Measurements from ENCODE around the gene C9orf153. TPM values are rescaled to one million over a fixed set of nuclear protein-coding genes. Genes with fewer than 3 reads are reported as not detected.

Gene C9orf153
- total and polyA plus RNA-seq, 2 of the 4 experiments (the other 2 are of a cell fraction), result not detected

- no peaks in the 10 kb centered on the region for H4K20me1 ChIP-seq (ENCODE audit: insufficient read depth, low read length)
- H3K79me1 ChIP-seq (ENCODE audit: low read depth in 1 of 2, low read length in 2 of 2), result no peaks in the 10 kb centered on the region
- CTCF ChIA-PET, result no interaction called here
- dilution Hi-C loops (cut with HindIII; ENCODE audit: low sequenced_read_pairs, unreplicated experiment) (no loop called here), intact Hi-C loops (cut with micrococcal nuclease) (no loop called here), in situ Hi-C loops (cut with MboI; ENCODE audit: low sequenced_read_pairs) (no loop called here)
- H3K4me1 ChIP-seq (ENCODE audit: control insufficient read depth, insufficient read depth, low read length), result no peaks in the 10 kb centered on the region
- H3K18ac ChIP-seq (ENCODE audit: low read depth, low read length), result no peak overlapping the region
- no peak overlapping the region for H3K27ac ChIP-seq (ENCODE audit: insufficient read depth, low read length)
- no peak overlapping the region for H3K4me2 ChIP-seq (ENCODE audit: low read depth, low read length)
- H3K4me3 ChIP-seq (ENCODE audit: insufficient read depth, low read depth, low read length), result no peak overlapping the region
- H2BK5ac ChIP-seq (ENCODE audit: low read depth, low read length, poor library complexity, severe bottlenecking), result no peak overlapping the region
- H3K56ac ChIP-seq (ENCODE audit: extremely low read depth, insufficient read depth, low read length), result no peak overlapping the region
- H3K9ac ChIP-seq (ENCODE audit: low read depth, low read length), result no peak overlapping the region
- no peak overlapping the region for H4K8ac ChIP-seq (ENCODE audit: low read depth in 2 of 2, low read length in 2 of 2)
- ATAC-seq (ENCODE audit: low read depth) (no peak), DNase-seq (no peak)
- H2AK5ac ChIP-seq (ENCODE audit: low read depth, low read length), result no peak overlapping the region
- POLR2A ChIA-PET (ENCODE audit: unreplicated experiment), result no interaction called here
- no peak overlapping the region for H3K23ac ChIP-seq (ENCODE audit: low read depth, low read length)
- H2BK20ac ChIP-seq (ENCODE audit: low read depth, low read length), result no peak overlapping the region
- H3K9me1 ChIP-seq (ENCODE audit: insufficient read depth, low read length), result no peaks in the 10 kb centered on the region
- H4K5ac ChIP-seq (ENCODE audit: low read depth, low read length), result no peak overlapping the region
- peaks cover 2% of the 10 kb centered on the region; the same call in 1 of the 2 replicates for H3K27me3 ChIP-seq (ENCODE audit: control insufficient read depth, insufficient read depth, low read length)
- H2AK9ac ChIP-seq (replicated peaks; ENCODE audit: low read depth, low read length, poor library complexity), result peak overlapping the region; percentile 42
- no peaks in the 10 kb centered on the region for H3K9me3 ChIP-seq (ENCODE audit: control insufficient read depth, insufficient read depth, low read length)
- H3K36me3 ChIP-seq (ENCODE audit: control insufficient read depth, insufficient read depth, low read length), result no peaks in the 10 kb centered on the region
- no CpG with 5 or more reads among the region's 2 CpGs for WGBS, 2 experiments (ENCODE audit: extremely low coverage in 2 of 2, insufficient read length in 1 of 2)
- H4K91ac ChIP-seq (ENCODE audit: insufficient read depth, low read depth, low read length), result no peak overlapping the region
- H3K14ac ChIP-seq (replicated peaks; ENCODE audit: low read depth, low read length), result no peak overlapping the region
- H3K4ac ChIP-seq (ENCODE audit: low read depth, low read length), result no peak overlapping the region
- TF ChIP-seq, protein P1, sequence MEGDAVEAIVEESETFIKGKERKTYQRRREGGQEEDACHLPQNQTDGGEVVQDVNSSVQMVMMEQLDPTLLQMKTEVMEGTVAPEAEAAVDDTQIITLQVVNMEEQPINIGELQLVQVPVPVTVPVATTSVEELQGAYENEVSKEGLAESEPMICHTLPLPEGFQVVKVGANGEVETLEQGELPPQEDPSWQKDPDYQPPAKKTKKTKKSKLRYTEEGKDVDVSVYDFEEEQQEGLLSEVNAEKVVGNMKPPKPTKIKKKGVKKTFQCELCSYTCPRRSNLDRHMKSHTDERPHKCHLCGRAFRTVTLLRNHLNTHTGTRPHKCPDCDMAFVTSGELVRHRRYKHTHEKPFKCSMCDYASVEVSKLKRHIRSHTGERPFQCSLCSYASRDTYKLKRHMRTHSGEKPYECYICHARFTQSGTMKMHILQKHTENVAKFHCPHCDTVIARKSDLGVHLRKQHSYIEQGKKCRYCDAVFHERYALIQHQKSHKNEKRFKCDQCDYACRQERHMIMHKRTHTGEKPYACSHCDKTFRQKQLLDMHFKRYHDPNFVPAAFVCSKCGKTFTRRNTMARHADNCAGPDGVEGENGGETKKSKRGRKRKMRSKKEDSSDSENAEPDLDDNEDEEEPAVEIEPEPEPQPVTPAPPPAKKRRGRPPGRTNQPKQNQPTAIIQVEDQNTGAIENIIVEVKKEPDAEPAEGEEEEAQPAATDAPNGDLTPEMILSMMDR (conservative IDR thresholded peaks at IDR 0.05; ENCODE audit: low read depth, low read length), result no peak
- TF ChIP-seq RCOR1 (IDR thresholded peaks at IDR 0.05; ENCODE audit: insufficient replicate concordance, low read length) (no peak), CHD1 (IDR thresholded peaks at IDR 0.05; ENCODE audit: low read depth, low read length) (no peak), BHLHE40 (IDR thresholded peaks at IDR 0.05; ENCODE audit: low read depth, low read length) (no peak), SMC3 (IDR thresholded peaks at IDR 0.05; ENCODE audit: low read depth, low read length) (no peak), NFE2L2 (IDR thresholded peaks at IDR 0.05; ENCODE audit: low read depth, low read length) (no peak), MXI1 (IDR thresholded peaks at IDR 0.05; ENCODE audit: borderline replicate concordance, low read depth, low read length) (no peak), MAFK (IDR thresholded peaks at IDR 0.05; ENCODE audit: low read depth, low read length) (no peak), RAD21 (IDR thresholded peaks at IDR 0.05; ENCODE audit: low read length) (no peak), RFX5 (IDR thresholded peaks at IDR 0.05; ENCODE audit: low read depth, low read length) (no peak), CEBPB (IDR thresholded peaks at IDR 0.05; ENCODE audit: low read depth, low read length) (no peak), FOS (IDR thresholded peaks at IDR 0.05; ENCODE audit: low read depth, low read length) (no peak), USF2 (IDR thresholded peaks at IDR 0.05; ENCODE audit: low read depth, low read length) (no peak), POLR2A (IDR thresholded peaks at IDR 0.05; ENCODE audit: low read depth, low read length) (no peak), MAZ (IDR thresholded peaks at IDR 0.05; ENCODE audit: borderline replicate concordance, low read depth, low read length) (no peak)
- TF ChIP-seq, protein P2, sequence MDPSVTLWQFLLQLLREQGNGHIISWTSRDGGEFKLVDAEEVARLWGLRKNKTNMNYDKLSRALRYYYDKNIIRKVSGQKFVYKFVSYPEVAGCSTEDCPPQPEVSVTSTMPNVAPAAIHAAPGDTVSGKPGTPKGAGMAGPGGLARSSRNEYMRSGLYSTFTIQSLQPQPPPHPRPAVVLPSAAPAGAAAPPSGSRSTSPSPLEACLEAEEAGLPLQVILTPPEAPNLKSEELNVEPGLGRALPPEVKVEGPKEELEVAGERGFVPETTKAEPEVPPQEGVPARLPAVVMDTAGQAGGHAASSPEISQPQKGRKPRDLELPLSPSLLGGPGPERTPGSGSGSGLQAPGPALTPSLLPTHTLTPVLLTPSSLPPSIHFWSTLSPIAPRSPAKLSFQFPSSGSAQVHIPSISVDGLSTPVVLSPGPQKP (IDR thresholded peaks at IDR 0.05; ENCODE audit: borderline replicate concordance, low read depth, low read length), result no peak
- no peak overlapping the region for H2BK120ac ChIP-seq (ENCODE audit: low read depth, low read length)
- no TSS peak for BruUV-seq (replicated peaks)
- no peak overlapping the region for H2BK15ac ChIP-seq (ENCODE audit: low read depth, low read length)
- H2AFZ ChIP-seq (replicated peaks; ENCODE audit: low read length, poor library complexity), result no peak overlapping the region
These were observed 72.8 kb downstream of the C9orf153 start for GRCh38 chr9:86186696-86187095.

Measured in IMR-90 (cell line).